Peyer's patch (tissue), 4 donors: Measurements from ENCODE around the gene CAPZA3. TPM values are rescaled to one million over a fixed set of nuclear protein-coding genes. Genes with fewer than 3 reads are reported as not detected.

Experiments used
- DNase-seq, 3 donors: peaks; one replicate each; pipeline ENCODE4 v3.0.0-alpha.2; 2017 to 2019
- H3K27ac ChIP-seq, 4 donors: fragments of 200-600 bp; sonication (generic); one replicate each; pipeline ENCODE4 v1.5.1; 2016 to 2019
- H3K27me3 ChIP-seq, 2 donors: fragments of 200-600 bp; sonication (generic); one replicate each; pipeline ENCODE4 v1.5.1; 2019
- H3K36me3 ChIP-seq, 3 donors: fragments of 200-600 bp; sonication (generic); one replicate each; pipeline ENCODE4 v1.5.1; 2016 to 2019
- H3K4me1 ChIP-seq, 4 donors: fragments of 200-600 bp; sonication (generic); one replicate each; pipeline ENCODE4 v1.5.1; 2016 to 2019
- H3K4me3 ChIP-seq, 4 donors: fragments of 200-600 bp; sonication (generic); 1 replicate in 3 of 4; 2 replicates in 1 of 4; pipeline ENCODE4 v1.5.1; 2016 to 2019; ENCODE audit warnings: mild to moderate bottlenecking in 1 of 4
- H3K9me3 ChIP-seq, 4 donors: fragments of 200-600 bp; sonication (generic); one replicate each; pipeline ENCODE4 v1.5.1; 2016 to 2019; ENCODE audit warnings: mild to moderate bottlenecking in 1 of 4
- POLR2A ChIP-seq, 2 donors: fragments of 450-650 bp; IDR thresholded peaks; one replicate each; pipeline ENCODE4 v1.5.1; 2017; ENCODE audit warnings: antibody characterized with exemption in 2 of 2, mild to moderate bottlenecking in 2 of 2, moderate library complexity in 2 of 2
- total RNA-seq, 4 donors: library from RNA; depleted of rRNA; stranded (reverse); fragments of >200 nt; gene quantifications; one replicate each; pipeline ENCODE4 v1.1.0, GENCODE V29; 2016
- TF ChIP-seq, protein P1 (sequence below), 6 experiments: fragments of 450-650 bp in 4 of 6; fragments of 200-600 bp in 2 of 6; sonication (generic) in 1 of 6; IDR thresholded peaks; one replicate each; pipeline ENCODE4 v1.5.1; 2017 to 2019; ENCODE audit warnings: antibody characterized with exemption in 6 of 6, mild to moderate bottlenecking in 3 of 6, moderate library complexity in 1 of 6

CAPZA3 gene
- total RNA-seq, 4 donors from 2014 or later, result not detected

DNA sequence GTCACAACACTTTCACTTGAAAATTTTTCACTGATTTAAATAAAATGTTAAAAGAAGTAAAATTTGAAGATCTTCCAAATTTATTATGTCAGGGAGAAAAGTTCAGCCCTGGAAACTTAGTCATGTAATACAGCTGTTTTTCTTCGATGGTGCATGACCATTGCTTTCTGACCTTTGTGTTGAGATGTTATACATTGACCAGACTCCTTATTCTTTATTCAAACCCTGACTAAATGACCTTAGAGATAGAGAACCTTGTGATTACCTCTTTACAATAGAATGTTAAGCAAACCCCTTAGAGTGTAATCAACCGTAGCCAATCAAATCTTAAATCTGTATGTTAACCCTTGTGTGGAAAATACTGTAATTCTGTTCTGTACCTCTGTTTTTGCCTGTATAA, 34.6 kb upstream of the CAPZA3 start:
- Histone ChIP-seq H3K4me3 (no peak overlapping the region), H3K27ac (no peak overlapping the region), H3K36me3 (no peaks in the 10 kb centered on the region), H3K4me1 (no peaks in the 10 kb centered on the region), H3K9me3 (no peaks in the 10 kb centered on the region), H3K27me3 (no peaks in the 10 kb centered on the region)
- no peak for DNase-seq
- no peak for TF ChIP-seq POLR2A (IDR thresholded peaks at IDR 0.05)
- TF ChIP-seq, protein P1, sequence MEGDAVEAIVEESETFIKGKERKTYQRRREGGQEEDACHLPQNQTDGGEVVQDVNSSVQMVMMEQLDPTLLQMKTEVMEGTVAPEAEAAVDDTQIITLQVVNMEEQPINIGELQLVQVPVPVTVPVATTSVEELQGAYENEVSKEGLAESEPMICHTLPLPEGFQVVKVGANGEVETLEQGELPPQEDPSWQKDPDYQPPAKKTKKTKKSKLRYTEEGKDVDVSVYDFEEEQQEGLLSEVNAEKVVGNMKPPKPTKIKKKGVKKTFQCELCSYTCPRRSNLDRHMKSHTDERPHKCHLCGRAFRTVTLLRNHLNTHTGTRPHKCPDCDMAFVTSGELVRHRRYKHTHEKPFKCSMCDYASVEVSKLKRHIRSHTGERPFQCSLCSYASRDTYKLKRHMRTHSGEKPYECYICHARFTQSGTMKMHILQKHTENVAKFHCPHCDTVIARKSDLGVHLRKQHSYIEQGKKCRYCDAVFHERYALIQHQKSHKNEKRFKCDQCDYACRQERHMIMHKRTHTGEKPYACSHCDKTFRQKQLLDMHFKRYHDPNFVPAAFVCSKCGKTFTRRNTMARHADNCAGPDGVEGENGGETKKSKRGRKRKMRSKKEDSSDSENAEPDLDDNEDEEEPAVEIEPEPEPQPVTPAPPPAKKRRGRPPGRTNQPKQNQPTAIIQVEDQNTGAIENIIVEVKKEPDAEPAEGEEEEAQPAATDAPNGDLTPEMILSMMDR (IDR thresholded peaks at IDR 0.05), result no peak

DNA sequence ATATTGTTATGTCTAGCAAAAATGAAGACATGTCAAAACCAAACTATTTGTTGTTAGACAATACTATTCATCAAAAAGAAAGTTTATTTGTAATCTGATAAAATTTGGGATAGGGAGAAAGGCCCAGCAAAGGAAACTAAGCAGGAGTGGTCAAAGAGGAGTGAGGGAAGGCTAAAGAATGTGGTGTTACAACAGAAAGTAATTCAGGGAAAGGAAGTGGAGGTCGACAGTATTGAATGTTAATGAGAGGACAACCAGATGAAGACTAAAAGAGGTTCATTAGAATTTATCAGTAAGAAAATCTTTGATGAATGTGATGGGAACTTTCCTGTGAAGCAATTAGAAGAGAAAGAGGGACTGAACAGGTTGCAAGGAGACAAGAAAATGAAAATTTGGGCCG, 34.0 kb upstream of the CAPZA3 start:
- H3K4me1 ChIP-seq, result no peaks in the 10 kb centered on the region
- no peaks in the 10 kb centered on the region for H3K36me3 ChIP-seq
- no peak overlapping the region for H3K4me3 ChIP-seq
- H3K27me3 ChIP-seq, result no peaks in the 10 kb centered on the region
- no peak for DNase-seq
- H3K9me3 ChIP-seq, result no peaks in the 10 kb centered on the region
- H3K27ac ChIP-seq, result no peak overlapping the region
- TF ChIP-seq, protein P1 (IDR thresholded peaks at IDR 0.05), result no peak

DNA sequence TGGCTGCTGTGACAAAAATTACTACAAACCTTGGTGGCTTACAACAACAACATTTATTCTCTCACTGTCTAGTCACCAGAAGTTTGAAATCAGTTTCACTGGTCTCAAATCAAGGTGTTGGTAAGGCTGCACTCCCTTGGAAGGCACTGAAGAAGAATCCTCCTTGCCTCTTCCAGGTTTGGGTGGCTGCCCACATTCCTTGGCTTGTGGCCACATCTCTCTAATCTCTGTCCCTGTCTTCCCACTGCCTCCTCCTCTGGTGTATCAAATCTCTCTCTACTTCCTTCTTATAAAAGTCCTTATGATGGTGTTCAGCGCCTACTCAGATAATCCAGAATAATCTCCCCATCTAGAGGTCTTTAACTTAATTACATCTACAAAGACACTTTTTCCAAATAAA, 31.1 kb upstream of the CAPZA3 start:
- no peaks in the 10 kb centered on the region for H3K9me3 ChIP-seq
- TF ChIP-seq, protein P1 (IDR thresholded peaks at IDR 0.05), result no peak
- no peak for TF ChIP-seq POLR2A (IDR thresholded peaks at IDR 0.05)
- no peak for DNase-seq

DNA sequence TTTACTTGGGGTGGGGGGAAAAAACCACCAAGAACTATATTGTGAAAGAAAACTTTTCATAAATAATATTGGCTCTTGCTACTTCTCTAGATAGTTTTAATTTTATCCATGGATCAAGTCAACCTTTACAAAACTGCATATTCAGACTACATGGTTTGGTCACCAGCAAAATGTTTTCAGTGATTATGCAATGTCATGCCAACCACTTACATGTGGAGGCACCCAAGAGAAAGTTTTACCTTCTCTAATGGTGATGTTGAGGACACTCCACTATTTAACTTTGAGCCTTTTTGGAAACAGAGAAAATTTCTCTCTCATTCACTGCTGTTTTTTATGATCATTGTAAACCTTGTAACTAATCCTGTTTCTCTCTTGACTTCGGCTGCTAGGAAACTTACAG, 21.7 kb upstream of the CAPZA3 start:
- Histone ChIP-seq H3K9me3 (no peaks in the 10 kb centered on the region), H3K4me1 (no peaks in the 10 kb centered on the region), H3K27ac (no peak overlapping the region), H3K4me3 (no peak overlapping the region), H3K36me3 (no peaks in the 10 kb centered on the region), H3K27me3 (no peaks in the 10 kb centered on the region)
- no peak for DNase-seq
- TF ChIP-seq, protein P1 (IDR thresholded peaks at IDR 0.05), result no peak
- no peak for TF ChIP-seq POLR2A (IDR thresholded peaks at IDR 0.05)

More for the DNA sequence above, 31.1 kb upstream of the CAPZA3 start:
- Histone ChIP-seq H3K27ac (no peak overlapping the region), H3K4me1 (no peaks in the 10 kb centered on the region), H3K36me3 (no peaks in the 10 kb centered on the region), H3K4me3 (no peak overlapping the region), H3K27me3 (no peaks in the 10 kb centered on the region)

DNA sequence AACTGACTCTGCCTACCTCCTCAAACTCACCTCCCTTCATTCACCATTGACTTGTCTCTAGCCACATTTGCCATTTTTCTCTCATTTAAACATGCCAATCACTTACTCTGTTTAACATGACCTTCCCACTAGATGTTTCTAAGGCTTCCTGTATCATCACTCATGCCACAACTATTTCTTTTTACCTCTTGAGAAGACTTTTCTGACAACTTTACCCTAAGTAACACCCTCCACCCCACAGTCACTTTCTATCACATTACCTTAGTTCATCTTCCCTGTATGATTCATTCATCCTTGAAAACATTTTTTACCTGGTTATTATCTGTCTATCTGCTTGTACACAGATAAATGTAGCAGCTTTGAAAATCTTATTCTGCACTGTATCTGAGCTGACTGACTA, 19.5 kb upstream of the CAPZA3 start:
- Histone ChIP-seq H3K4me1 (no peaks in the 10 kb centered on the region), H3K27me3 (no peaks in the 10 kb centered on the region), H3K36me3 (no peaks in the 10 kb centered on the region), H3K4me3 (no peak overlapping the region), H3K27ac (no peak overlapping the region), H3K9me3 (no peaks in the 10 kb centered on the region)
- TF ChIP-seq POLR2A (IDR thresholded peaks at IDR 0.05), result no peak
- TF ChIP-seq, protein P1 (IDR thresholded peaks at IDR 0.05), result no peak
- no peak for DNase-seq

DNA sequence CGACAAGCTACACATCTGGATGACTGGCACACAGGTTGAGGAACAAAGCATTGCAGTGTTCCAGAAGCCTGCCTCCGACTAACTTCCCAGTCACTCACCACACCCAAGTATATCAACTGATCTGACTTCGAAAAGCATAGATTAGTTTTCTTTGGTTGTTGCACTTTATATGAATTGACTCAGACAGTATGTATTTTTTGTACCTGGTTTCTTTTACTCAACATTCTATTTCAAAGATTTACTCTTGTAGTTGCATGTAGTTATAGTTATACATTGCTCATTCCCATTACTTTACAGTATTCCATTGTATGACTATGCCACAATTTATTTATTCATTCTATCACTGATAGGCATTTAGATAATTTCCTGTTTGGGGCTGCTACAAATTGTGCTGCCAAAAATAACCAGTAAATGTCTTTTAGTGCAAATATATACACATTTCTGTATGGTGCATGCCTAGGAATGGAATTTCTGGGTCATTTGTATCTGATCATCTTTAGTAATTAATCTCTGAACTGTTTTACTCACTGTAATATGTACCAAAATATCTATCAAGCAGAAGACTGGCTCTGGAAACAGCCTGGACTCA, 17.9 kb upstream of the CAPZA3 start:
- Histone ChIP-seq H3K9me3 (no peaks in the 10 kb centered on the region), H3K4me1 (no peaks in the 10 kb centered on the region), H3K27ac (no peak overlapping the region), H3K36me3 (no peaks in the 10 kb centered on the region), H3K4me3 (no peak overlapping the region), H3K27me3 (no peaks in the 10 kb centered on the region)
- TF ChIP-seq POLR2A (IDR thresholded peaks at IDR 0.05), result no peak
- TF ChIP-seq, protein P1 (IDR thresholded peaks at IDR 0.05), result no peak
- no peak for DNase-seq
